ENCODE results near the gene SP100.

Gene SP100

DNA sequence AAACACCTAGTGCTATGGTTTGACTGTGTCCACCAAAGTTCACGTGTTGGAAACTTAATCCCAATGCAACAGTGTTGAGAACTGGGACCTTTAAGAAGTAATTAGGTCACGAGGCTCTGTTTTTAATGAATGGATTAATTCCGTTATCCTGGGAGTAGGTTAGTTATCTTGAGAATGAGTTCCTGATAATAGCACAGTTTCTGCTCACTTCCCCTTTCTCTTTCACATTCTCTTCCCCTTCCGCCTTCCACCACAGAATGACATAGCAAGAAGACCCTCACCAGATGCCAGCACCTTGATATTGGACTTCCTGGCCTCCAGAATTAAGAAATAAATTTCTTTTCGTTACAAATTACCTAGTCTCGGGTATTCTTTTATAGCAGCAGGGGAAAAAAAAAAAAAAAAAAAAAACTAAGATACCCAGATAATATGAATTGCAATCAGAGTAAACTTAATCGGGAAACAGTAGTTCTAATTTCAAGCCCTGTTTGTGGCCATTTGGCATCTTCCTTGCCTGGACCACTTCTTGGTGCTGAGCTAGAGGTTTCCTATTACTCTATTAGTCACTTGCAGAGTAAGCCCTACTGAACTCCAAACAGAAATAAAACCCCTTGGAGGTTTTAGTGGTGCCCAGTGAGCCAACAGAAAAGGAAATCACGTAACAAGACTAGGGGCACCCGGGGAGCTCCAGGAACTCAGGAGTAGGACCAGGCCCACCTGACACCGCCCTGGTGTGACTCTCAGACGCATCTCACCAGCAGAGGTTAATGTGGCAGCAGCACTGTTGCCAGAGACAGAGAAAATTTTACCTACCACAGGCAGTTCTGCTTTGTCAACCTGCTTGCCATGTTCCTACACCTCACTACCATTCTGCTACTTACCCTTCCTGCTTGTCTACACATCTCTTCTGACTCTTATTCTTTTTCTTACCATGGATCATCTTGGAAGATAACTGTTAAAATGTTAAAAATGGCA is 149.1 kb downstream of the SP100 start:
- DNase-seq = no peak

DNA sequence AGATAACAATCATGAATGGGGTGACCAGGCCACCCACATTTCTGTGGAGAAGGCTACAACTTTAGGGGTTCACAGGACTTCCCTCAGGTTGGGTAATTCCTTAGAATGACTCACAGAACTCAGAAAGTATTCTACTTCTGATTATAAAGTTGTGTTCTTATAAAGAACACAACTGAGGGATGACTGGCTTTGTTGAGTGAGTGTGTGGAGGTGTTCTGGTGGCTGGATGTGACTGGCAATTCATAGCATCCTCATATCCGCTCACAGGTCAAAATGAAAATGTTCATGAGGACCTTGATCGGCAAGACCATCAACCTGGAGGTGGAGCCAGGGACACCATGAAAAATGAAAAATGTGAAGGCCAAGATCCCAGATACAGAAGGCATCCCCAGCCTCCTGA is 153.3 kb downstream of the SP100 start:
- no peak for DNase-seq

DNA sequence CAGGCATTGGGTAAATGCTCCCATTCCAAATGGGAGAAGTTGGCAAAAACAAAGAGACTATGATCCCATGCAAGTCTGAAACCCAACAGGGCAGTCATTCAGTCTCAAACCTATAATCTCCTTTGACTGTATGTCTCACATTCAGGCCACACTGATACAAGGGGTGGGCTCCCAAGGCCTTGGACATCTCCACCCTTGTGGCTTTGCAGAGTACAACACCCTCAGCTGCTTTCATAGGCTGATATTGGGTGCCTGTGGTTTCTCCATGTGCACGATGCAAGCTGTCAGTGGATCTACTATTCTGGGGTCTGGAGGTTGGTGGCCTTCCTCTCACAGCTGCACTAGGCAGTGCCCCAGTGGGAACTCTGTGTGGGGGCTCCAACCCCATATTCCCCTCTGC is 155.0 kb downstream of the SP100 start:
- no peak for DNase-seq

DNA sequence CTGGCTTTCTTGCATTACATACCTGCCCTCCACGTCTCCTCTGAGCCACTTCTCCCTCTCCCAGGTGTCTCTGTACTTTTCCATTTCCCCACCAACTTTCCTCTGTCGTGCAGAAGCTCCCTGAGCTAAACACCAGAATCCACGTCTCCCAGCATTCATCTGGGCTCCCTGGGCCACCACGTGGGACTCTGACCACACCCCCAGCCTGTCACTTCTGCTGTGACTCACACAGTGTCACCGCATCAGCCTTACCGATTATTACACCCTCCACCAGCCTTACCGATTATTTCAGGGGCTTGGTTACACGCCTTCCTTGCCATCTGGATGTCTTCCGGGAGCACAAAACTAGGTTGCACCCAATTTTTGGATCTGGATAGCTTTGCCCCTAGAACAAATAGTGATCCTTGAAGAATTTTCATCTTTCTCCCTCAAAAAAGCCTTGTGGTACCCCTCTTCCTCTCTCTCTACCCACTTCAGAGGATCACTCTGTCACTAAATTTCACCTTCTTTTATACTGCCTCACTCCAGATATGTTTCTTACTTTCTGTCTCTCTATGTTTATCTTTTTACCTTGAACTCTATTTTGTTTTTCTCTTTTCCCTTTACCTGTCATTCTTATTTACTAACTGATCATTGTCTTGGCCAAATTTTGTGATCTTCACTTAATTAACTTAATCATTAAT is 159.8 kb downstream of the SP100 start:
- no peak for DNase-seq

DNA sequence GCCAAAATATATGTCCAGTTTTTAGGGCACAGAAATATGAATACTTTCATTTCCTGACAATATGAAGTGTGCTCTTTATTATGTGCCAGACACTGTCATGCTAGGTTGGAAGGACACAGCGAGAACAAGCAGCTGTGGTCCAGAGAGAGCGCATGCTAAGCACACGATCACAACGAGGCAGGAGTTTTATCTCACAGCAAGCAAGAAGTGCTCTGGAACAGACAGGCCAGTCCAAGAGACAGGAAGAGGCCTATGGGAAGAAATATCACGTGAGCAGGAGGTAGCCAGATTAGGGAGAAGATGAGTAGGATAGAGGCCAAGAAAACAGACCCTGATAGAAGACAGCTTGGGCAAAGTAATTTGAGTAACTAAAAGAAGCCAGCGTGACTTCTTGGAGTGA is 161.1 kb downstream of the SP100 start:
- DNase-seq = no peak

DNA sequence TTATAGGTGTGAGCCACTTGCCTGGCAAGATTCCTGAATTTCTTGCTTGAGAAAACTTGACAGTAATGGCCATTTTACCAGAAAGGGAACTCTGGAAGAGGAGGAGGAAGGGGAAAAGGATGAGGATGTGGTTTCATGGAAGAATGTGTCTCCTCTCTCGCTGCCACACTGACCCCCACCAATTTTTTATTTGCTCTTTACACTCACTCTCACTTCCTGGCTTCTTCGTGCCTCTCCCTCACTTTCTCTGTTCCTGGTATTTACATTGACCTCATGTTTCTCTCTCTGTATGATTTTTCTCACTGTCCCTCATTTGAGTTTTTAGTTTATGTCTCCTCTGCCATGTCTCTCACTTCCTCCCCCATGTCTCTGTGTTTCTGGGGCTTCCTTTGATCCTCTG is 162.1 kb downstream of the SP100 start:
- no peak for DNase-seq

DNA sequence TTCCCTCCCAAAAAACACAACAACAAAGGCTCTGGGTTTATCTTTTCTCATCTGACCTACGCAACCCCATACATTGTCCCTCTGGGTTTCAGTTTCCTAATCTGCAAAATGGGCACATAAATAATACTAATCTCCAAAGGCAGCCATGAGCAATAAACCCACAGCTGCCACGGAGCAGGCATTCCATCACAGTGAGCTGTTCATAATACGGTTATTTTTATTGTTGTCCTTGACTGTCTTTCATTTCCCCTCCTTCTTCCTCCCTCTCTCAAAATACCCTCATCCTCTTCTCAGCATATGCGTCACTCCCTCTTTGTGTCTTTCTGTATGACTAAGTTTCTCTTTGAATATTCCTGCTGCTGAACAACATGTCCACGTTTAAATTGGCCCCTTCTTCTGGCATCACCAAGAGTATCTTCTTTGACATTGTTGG is 166.9 kb downstream of the SP100 start:
- DNase-seq = no peak

DNA sequence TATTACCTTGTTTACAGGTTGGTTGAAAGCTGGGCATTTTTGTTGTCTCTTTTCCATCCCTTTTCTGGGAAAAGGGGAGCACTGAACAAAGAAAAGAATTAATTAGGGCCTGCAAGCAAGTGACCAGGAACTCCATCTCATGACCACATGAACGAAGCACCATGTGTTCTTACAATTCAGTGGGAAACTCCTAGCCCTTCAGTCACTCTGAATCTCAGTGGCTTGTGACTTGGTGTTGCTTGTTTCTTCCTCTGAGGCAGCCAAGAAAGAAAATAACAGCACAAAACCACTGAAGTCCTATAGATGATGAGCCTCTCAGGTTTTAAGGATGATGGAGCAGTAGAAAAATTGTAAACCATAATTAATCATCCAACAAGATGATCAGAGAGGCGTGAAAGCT is 167.6 kb downstream of the SP100 start:
- DNase-seq = no peak

DNA sequence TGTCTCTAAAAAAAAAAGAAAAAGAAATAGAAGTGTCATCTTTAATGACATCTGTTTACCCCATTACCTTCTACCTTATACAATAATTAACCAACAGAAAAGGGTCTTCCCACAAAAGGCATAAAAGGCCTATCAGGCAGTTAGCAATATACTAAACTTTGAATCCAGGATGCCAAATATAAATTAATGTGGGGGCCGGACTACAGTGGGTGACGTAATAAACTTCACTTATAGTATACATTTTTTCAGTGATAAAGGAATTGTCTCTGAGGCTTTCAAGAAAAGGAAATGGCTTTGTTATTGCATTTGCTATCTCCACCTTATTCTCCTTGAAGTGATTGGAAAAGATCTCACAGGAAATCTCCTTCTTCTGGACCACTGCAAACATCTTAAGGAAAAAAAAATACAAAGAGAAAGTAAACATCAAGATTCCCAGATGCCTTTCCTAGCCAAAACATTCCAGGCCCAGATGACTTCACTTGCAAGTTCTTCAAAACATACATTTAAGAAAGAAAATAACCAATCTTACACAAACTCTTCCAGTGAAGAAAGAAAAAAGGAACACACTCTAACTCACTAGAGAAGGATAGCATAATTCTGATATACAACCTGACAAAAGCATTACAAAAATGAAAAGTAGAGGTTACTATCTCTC is 170.5 kb downstream of the SP100 start:
- DNase-seq = no peak

DNA sequence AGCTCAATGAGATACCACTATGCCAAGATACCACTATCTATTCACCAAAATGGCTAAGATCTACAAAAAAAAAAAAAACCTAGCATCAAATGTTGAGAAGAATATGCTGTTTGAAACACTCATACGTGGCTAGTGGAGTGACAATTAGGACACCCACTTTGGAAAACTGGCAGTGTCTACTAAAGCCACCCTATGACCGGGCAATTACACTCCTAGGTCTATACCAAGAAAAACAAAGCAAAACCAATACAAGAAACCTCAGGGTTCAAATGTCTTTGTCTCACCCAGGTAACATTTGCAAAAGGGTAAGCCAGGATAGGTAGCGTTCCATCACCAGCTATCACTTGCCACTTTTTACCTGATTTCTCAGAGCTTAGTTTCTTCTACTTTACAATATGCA is 173.0 kb downstream of the SP100 start:
- no peak for DNase-seq

DNA sequence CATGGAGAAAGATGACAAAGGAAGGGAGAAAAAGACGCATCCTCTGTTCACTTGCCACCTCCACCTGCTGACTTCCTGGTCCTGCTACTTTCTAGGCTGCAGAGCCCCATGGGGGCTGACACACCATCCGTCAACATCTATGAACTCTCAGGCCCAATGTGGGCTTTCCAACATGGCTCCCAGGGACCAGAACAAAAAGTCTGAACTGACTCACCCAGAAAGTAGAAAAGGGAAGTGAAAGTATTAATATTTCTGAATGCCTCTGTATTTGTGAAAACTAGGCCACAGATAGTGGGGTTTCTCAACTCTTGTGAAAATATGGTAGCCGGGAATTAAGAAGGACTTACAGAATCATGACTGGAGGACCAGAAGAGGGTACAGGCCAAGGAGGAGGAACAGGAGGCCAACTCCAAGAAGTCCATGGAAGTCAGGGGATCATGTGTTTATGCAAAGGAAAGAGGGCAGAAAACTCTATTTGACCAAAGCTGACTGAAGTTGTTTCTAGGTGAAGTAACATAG is 173.6 kb downstream of the SP100 start:
- no peak for DNase-seq

DNA sequence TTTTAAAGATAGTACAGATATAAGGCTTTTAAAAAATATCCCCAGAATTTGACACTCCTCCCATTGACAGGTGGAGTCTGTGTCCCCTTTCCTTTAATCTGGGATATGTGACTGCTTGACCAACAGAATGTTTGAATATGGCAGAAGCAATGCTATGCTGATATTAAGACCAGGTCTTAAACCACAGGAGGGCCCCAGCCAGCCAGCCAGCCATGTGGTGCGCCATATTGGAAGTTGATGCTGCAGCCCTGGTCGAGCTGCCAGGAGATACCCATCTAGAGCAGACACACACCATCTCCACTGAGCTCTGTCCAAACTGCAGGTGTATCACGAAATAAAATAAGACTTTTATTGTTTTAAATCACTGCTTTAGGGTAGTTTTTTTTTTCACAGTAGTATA is 174.3 kb downstream of the SP100 start:
- no peak for DNase-seq

DNA sequence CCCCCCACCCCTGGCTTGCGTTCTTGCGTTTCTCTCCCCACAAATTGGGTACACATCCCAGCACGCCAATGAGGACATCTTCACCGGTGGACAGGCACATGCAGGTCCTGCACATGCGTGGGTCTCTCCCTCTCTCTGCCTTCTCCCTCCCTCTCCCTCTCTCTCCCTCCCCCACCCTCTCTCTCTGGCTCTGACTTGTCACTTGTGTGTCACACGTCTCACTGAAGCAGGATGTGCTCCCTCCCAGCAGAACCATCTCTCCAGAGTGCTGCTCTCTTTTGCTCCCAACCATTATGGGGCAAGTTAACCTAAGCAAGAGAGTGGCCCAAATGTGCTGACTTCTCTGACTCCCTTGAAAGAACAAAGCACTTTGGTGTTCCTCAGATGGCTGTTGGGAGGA is 175.8 kb downstream of the SP100 start:
- no peak for DNase-seq

DNA sequence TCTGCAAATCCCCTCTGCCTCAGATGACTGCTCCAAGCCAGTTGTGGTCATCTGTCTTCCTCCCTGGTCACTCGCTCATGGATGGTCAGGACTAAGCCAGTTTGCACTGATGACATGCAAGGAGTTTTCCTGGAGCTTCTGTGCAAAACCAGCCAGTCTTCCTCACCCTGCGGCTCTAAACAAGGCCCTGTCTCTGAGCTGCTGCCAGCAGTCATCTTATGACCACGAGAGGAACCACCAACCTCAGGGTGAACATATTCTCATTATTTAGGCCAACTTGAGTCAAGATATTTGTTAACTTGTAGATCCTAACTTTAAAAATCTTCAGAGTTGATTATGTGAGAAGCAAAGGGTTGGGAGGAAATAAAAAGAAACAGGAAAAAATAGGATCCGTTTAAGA is 176.8 kb downstream of the SP100 start:
- no peak for DNase-seq

Data from cortex of kidney (tissue), 1 donor.